H9 (cell line): Measurements from ENCODE around the gene BTBD6. TPM values are rescaled to one million over a fixed set of nuclear protein-coding genes. Genes with fewer than 3 reads are reported as not detected.

Source experiments
- DNase-seq: peaks from one replicate; pipeline ENCODE4 v3.0.0-alpha.2; 2017
- H2AFZ ChIP-seq: one replicate; pipeline ENCODE4 v1.6.1; 2013; ENCODE audit warnings: mild to moderate bottlenecking, low read length, control low read depth, moderate library complexity
- H2AK5ac ChIP-seq: 2 replicates; pipeline ENCODE4 v1.6.1; 2013; ENCODE audit warnings: low read length, control low read depth, mixed read lengths; ENCODE audit not compliant: insufficient read length
- H2BK120ac ChIP-seq: one replicate; pipeline ENCODE4 v1.6.1; 2013; ENCODE audit warnings: low read depth, mild to moderate bottlenecking, low read length, control low read depth, inconsistent platforms; ENCODE audit not compliant: poor library complexity, severe bottlenecking
- H2BK12ac ChIP-seq: 2 replicates; pipeline ENCODE4 v1.6.1; 2013; ENCODE audit warnings: low read length, control low read depth, mixed read lengths, low read depth; ENCODE audit not compliant: insufficient read length
- H2BK15ac ChIP-seq: 2 replicates; pipeline ENCODE4 v1.6.1; 2013; ENCODE audit warnings: low read depth, low read length, control low read depth
- H2BK20ac ChIP-seq: one replicate; pipeline ENCODE4 v1.6.1; 2013; ENCODE audit warnings: low read depth, mild to moderate bottlenecking, low read length, control low read depth, inconsistent platforms; ENCODE audit not compliant: poor library complexity, severe bottlenecking
- H2BK5ac ChIP-seq: 2 replicates; pipeline ENCODE4 v1.6.1; 2013; ENCODE audit warnings: low read length, control low read depth, mixed read lengths; ENCODE audit not compliant: insufficient read length
- H3K14ac ChIP-seq: 2 replicates; pipeline ENCODE4 v1.6.1; 2013; ENCODE audit warnings: low read length, control low read depth; ENCODE audit not compliant: insufficient read depth
- H3K18ac ChIP-seq: 2 replicates; pipeline ENCODE4 v1.6.1; 2013; ENCODE audit warnings: low read depth, mild to moderate bottlenecking, mixed read lengths, low read length, control low read depth; ENCODE audit not compliant: insufficient read length
- H3K23ac ChIP-seq: 2 replicates; pipeline ENCODE4 v1.6.1; 2013; ENCODE audit warnings: low read length, control low read depth, mixed read lengths, low read depth; ENCODE audit not compliant: insufficient read length
- H3K23me2 ChIP-seq: 2 replicates; pipeline ENCODE4 v1.6.1; 2013; ENCODE audit warnings: low read depth, mild to moderate bottlenecking, mixed read lengths, low read length, control low read depth; ENCODE audit not compliant: insufficient read length, poor library complexity, severe bottlenecking
- H3K27ac ChIP-seq: 2 replicates; pipeline ENCODE4 v1.5.1; 2013; ENCODE audit warnings: low read length, control low read depth, mixed read lengths, low read depth; ENCODE audit not compliant: insufficient read length
- H3K27me3 ChIP-seq: 2 replicates; pipeline ENCODE4 v1.6.1; 2013; ENCODE audit warnings: low read length, control low read depth, inconsistent platforms; ENCODE audit not compliant: insufficient read depth
- H3K4ac ChIP-seq: 2 replicates; pipeline ENCODE4 v1.6.1; 2013; ENCODE audit warnings: low read depth, mild to moderate bottlenecking, control low read depth, inconsistent platforms, low read length, moderate library complexity
- H3K4me1 ChIP-seq: 2 replicates; pipeline ENCODE4 v1.6.1; 2013; ENCODE audit warnings: low read length, control low read depth, inconsistent platforms; ENCODE audit not compliant: insufficient read depth
- H3K4me2 ChIP-seq: 2 replicates; pipeline ENCODE4 v1.6.1; 2013; ENCODE audit warnings: low read length, control low read depth, mixed read lengths; ENCODE audit not compliant: insufficient read length, insufficient read depth
- H3K56ac ChIP-seq: 2 replicates; pipeline ENCODE4 v1.6.1; 2013; ENCODE audit warnings: low read depth, mild to moderate bottlenecking, mixed read lengths, low read length, control low read depth; ENCODE audit not compliant: insufficient read length
- H3K79me1 ChIP-seq: 2 replicates; pipeline ENCODE4 v1.6.1; 2013; ENCODE audit warnings: low read depth, mild to moderate bottlenecking, moderate library complexity, low read length, control low read depth, inconsistent platforms; ENCODE audit not compliant: insufficient read depth, poor library complexity, severe bottlenecking
- H3K79me2 ChIP-seq: 2 replicates; pipeline ENCODE4 v1.6.1; 2013; ENCODE audit warnings: low read length, control low read depth, inconsistent platforms; ENCODE audit not compliant: insufficient read depth
- H3K9ac ChIP-seq: 2 replicates; pipeline ENCODE4 v1.6.1; 2013; ENCODE audit warnings: low read length, control low read depth, mixed read lengths; ENCODE audit not compliant: insufficient read length; ENCODE audit errors: extremely low read depth
- H3K9me3 ChIP-seq: one replicate; pipeline ENCODE4 v1.6.1; 2013; ENCODE audit warnings: low read depth, low read length, inconsistent platforms; ENCODE audit not compliant: control insufficient read depth
- H3T11ph ChIP-seq: one replicate; pipeline ENCODE4 v1.6.1; 2013; ENCODE audit warnings: mild to moderate bottlenecking, low read length, control low read depth, inconsistent platforms
- H4K20me1 ChIP-seq: one replicate; pipeline ENCODE4 v1.6.1; 2013; ENCODE audit not compliant: control insufficient read depth, insufficient read length, insufficient read depth
- H4K5ac ChIP-seq: 2 replicates; pipeline ENCODE4 v1.6.1; 2013; ENCODE audit warnings: low read depth, mild to moderate bottlenecking, mixed read lengths, low read length, control low read depth; ENCODE audit not compliant: insufficient read length
- H4K8ac ChIP-seq: replicated peaks from 2 replicates; pipeline ENCODE4 v1.6.1; 2013; ENCODE audit warnings: low read length, control low read depth, mixed read lengths, low read depth; ENCODE audit not compliant: insufficient read length
- H4K91ac ChIP-seq: 2 replicates; pipeline ENCODE4 v1.6.1; 2013; ENCODE audit warnings: low read depth, mild to moderate bottlenecking, moderate library complexity, mixed read lengths, low read length, control low read depth; ENCODE audit not compliant: insufficient read length
- H3K27ac Mint-ChIP-seq, 3 experiments: 2 replicates in 2 of 3; 3 replicates in 1 of 3; pipeline ENCODE4 v1.8.0; 2020 to 2021; ENCODE audit warnings: mixed read lengths in 3 of 3, mild to moderate bottlenecking in 1 of 3, moderate library complexity in 1 of 3
- H3K27me3 Mint-ChIP-seq: 2 replicates; pipeline ENCODE4 v1.8.0; 2021; ENCODE audit warnings: low read depth, mild to moderate bottlenecking, moderate library complexity, mixed read lengths
- H3K36me3 Mint-ChIP-seq, 3 experiments: 2 replicates in 2 of 3; 3 replicates in 1 of 3; pipeline ENCODE4 v1.8.0; 2020 to 2021; ENCODE audit warnings: low read depth in 3 of 3, mixed read lengths in 3 of 3; ENCODE audit not compliant: insufficient read depth in 1 of 3
- H3K4me1 Mint-ChIP-seq, 2 experiments: 2 replicates each; pipeline ENCODE4 v1.8.0; 2020; ENCODE audit warnings: mixed read lengths in 2 of 2
- H3K4me3 Mint-ChIP-seq, 2 experiments: 2 replicates in 1 of 2; 3 replicates in 1 of 2; pipeline ENCODE4 v1.8.0; 2020 to 2021; ENCODE audit warnings: mild to moderate bottlenecking in 2 of 2, mixed read lengths in 2 of 2, moderate library complexity in 1 of 2
- H3K9me3 Mint-ChIP-seq, 2 experiments: 2 replicates in 1 of 2; 3 replicates in 1 of 2; pipeline ENCODE4 v1.8.0; 2020; ENCODE audit warnings: mild to moderate bottlenecking in 2 of 2, mixed read lengths in 2 of 2, moderate library complexity in 1 of 2
- CTCF ChIP-seq: fragments of 200-600 bp; sonication (generic); conservative IDR thresholded peaks from 3 replicates; pipeline ENCODE4 v1.8.0; 2021; ENCODE audit warnings: antibody characterized with exemption, mild to moderate bottlenecking
- WGBS: extraction: QIAGEN DNeasy Blood & Tissue Kit; methylation state at CpG from one replicate; pipeline ENCODE4 v1.1.7; 2013; ENCODE audit warnings: missing lambda C conversion rate, low lambda C conversion rate, mixed read lengths; ENCODE audit not compliant: insufficient read length; ENCODE audit errors: extremely low coverage; 5-methylcytosine and 5-hydroxymethylcytosine counted together
- total RNA-seq: library from RNA; stranded (reverse); gene quantifications from 2 replicates; pipeline ENCODE4 v1.2.1, GENCODE V29; 2021

The BTBD6 gene
- total RNA-seq, 1 experiment from 2014 or later, result 23.3 TPM

- Histone ChIP-seq H3K56ac (no peak overlapping the region), H3K4me2 (no peak overlapping the region), H3T11ph (no peak overlapping the region), H2AFZ (no peak overlapping the region), H4K5ac (no peak overlapping the region), H3K9me3 (no peaks in the 10 kb centered on the region), H3K4me1 (no peaks in the 10 kb centered on the region), H4K91ac (no peak overlapping the region), H3K14ac (no peak overlapping the region; the same call in 1 of the 2 replicates), H2AK5ac (no peak overlapping the region), H2BK120ac (no peak overlapping the region), H2BK20ac (no peak overlapping the region), H2BK15ac (no peak overlapping the region), H2BK12ac (no peak overlapping the region), H3K9ac (no peak overlapping the region), H3K79me1 (no peaks in the 10 kb centered on the region), H3K27me3 (no peaks in the 10 kb centered on the region), H3K23ac (no peak overlapping the region), H3K18ac (no peak overlapping the region), H3K4ac (no peak overlapping the region), H4K8ac (no peak overlapping the region), H4K20me1 (no peaks in the 10 kb centered on the region), H3K79me2 (no peaks in the 10 kb centered on the region), H3K27ac (no peak overlapping the region), H3K23me2 (no peaks in the 10 kb centered on the region), H2BK5ac (no peak overlapping the region)
- Mint-ChIP-seq H3K4me3 (no peak overlapping the region), H3K36me3 (peaks cover 5 to 45% (median 28%) of the 10 kb centered on the region in 3 experiments; a peak in 6 of 7 replicates), H3K27me3 (no peaks in the 10 kb centered on the region), H3K27ac (peak overlapping the region in 2 of 3 experiments; percentile 68 to 75; a peak in 2 of 7 replicates), H3K9me3 (no peaks in the 10 kb centered on the region), H3K4me1 (no peaks in the 10 kb centered on the region)
- DNase-seq, result no peak
- WGBS, result no CpG with 5 or more reads among the region's 29 CpGs
- no peak for TF ChIP-seq CTCF
Observed at GRCh38 chr14:105220699-105221597, 27.4 kb upstream of the BTBD6 start.
